Heart left ventricle (tissue), 16 donors: ENCODE measurements around the gene MEI1. TPM values are rescaled to one million over a fixed set of nuclear protein-coding genes. Genes with fewer than 3 reads are reported as not detected.
A peak's percentile ranks its signal among the peaks of the same experiment; 100 is the strongest.

Source experiments
- ATAC-seq, 4 donors: fragments of 200-7000 bp; cut with Tn5 transposase; one replicate each; pipeline ENCODE4 v1.9.1; 2020 to 2022; ENCODE audit warnings: moderate library complexity in 4 of 4, mild to moderate bottlenecking in 3 of 4, moderate number of reproducible peaks in 1 of 4
- DNase-seq, 5 donors: peaks; one replicate each; pipeline ENCODE4 v3.0.0-alpha.2; 2020
- H3K27ac ChIP-seq, 12 donors: fragments of 200-600 bp; sonication (generic) in 4 of 12; one replicate each; pipeline versions ENCODE4 v1.5.0 to v1.8.0; 2016 to 2022; ENCODE audit warnings: mild to moderate bottlenecking in 2 of 12
- H3K27me3 ChIP-seq, 9 donors: fragments of 200-600 bp; sonication (generic) in 2 of 9; one replicate each; pipeline versions ENCODE4 v1.5.1 to v1.8.0; 2016 to 2022; ENCODE audit warnings: mild to moderate bottlenecking in 3 of 9
- H3K36me3 ChIP-seq, 9 donors: fragments of 200-600 bp; sonication (generic) in 2 of 9; one replicate each; pipeline versions ENCODE4 v1.5.0 to v1.8.0; 2018 to 2022; ENCODE audit warnings: mild to moderate bottlenecking in 2 of 9
- H3K4me1 ChIP-seq, 12 donors: fragments of 200-600 bp; sonication (generic) in 4 of 12; one replicate each; pipeline versions ENCODE4 v1.5.0 to v1.8.0; 2016 to 2022; ENCODE audit warnings: mild to moderate bottlenecking in 3 of 12
- H3K4me3 ChIP-seq, 12 donors: fragments of 200-600 bp; sonication (generic) in 4 of 12; one replicate each; pipeline versions ENCODE4 v1.5.0 to v1.8.0; 2017 to 2022; ENCODE audit warnings: mild to moderate bottlenecking in 9 of 12, moderate library complexity in 4 of 12
- H3K9me3 ChIP-seq, 12 donors: fragments of 200-600 bp; sonication (generic) in 4 of 12; one replicate each; pipeline versions ENCODE4 v1.5.0 to v1.8.0; 2016 to 2022; ENCODE audit warnings: mild to moderate bottlenecking in 1 of 12
- POLR2A ChIP-seq, 2 donors: fragments of 450-650 bp; IDR thresholded peaks; one replicate each; pipeline ENCODE4 v1.6.1; 2017; ENCODE audit warnings: antibody characterized with exemption in 2 of 2, mild to moderate bottlenecking in 2 of 2, moderate library complexity in 2 of 2
- WGBS, 4 donors: extraction: QIAGEN DNeasy Blood & Tissue Kit in 2 of 4; methylation state at CpG; one replicate each; pipeline versions ENCODE4 v1.1.5 to v1.1.7; 2013 to 2018; 5-methylcytosine and 5-hydroxymethylcytosine counted together
- intact Hi-C, 10 donors: fragments of 100-400 bp; cut with DNase I; formaldehyde crosslinking; loops; one replicate each; pipeline versions ENCODE4 v1.11.1 to v1.14.2; 2022
- polyA plus RNA-seq, 2 donors: library from polyadenylated mRNA; stranded (reverse); fragments of 200-250 nt; gene quantifications; one replicate each; pipeline ENCODE4 v1.2.3, GENCODE V29; 2013
- total RNA-seq, 9 donors: library from RNA; depleted of rRNA in 2 of 9; stranded (reverse); fragments of >200 nt in 2 of 9; fragmentation: NEBNext Ultra II Directional in 3 of 9; extraction: Animal tissue kit (Norgen Biotek cat#: 25700) in 3 of 9; gene quantifications; one replicate each; pipeline versions ENCODE4 v1.1.0 to v1.2.4, GENCODE V29; 2016 to 2023
- TF ChIP-seq, protein P1 (sequence below), 12 donors: fragments of 200-600 bp; sonication (generic) in 4 of 12; IDR thresholded peaks; one replicate each; pipeline versions ENCODE4 v1.5.0 to v1.8.0; 2018 to 2022; ENCODE audit warnings: antibody characterized with exemption in 12 of 12, mild to moderate bottlenecking in 5 of 12
- donor health status: ischemic (EF 13 %, LVEDD 7.1; RV severe dilation, severe dysfunction).
- donor health status: healthy with polysubstance abuse.
- donor health status: DM: no; HTN: yes; CAD: no.
- donor health status: DM: no; HTN: no; CAD: no.
- donor health status: ischemic (EF 25% LVEDD 6.9; RV normal size, moderate dysfunction).
- donor health status: ischemic (EF 25% LVEDD 5.7; RV mildly dilated, moderate dysfunction).
- donor health status: healthy.
- donor health status: DM: yes; HTN: yes; CAD: no.
- donor health status: ischemic (EF 35%, LVEDD 5.7; RV mildly dilated, moderate dysfunction).
- donor health status: nonischemic (EF 11% LVEDD 7.7; RV severe dilation, severe dysfunction).
- donor health status: DM: yes; HTN: yes; CAD: no.
- donor health status: PGD.
- donor health status: ischemic (EF 29% LVEDD 5.4; RV normal size, mild dysfunction).
- donor health status: nonischemic (EF 23%, LVEDD 6.1; RV moderate dilation, normal function).

Gene MEI1
- total and polyA plus RNA-seq, 11 donors: 0.23 to 2.3 (median 0.54) TPM; not detected in 4

DNA sequence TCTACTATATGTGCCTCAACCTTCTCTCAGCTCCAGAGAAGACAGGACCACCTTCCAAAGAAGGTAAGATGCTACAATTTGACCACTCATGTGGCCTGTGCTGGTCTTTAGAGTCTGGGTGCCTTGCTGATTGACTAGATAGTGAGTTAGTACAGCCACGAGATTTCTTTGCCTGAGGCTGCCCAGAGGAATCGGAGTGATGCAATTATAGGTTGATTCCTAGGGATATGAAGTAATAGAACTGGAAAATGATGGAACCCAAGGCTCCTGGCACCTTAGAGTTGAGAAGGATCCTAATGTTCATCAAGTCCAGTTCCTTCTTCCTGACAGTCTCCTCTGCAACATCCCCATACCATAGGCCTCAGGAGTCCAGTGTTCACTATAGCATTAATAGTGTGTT, 54.7 kb downstream of the MEI1 start:
- TF ChIP-seq, protein P1, sequence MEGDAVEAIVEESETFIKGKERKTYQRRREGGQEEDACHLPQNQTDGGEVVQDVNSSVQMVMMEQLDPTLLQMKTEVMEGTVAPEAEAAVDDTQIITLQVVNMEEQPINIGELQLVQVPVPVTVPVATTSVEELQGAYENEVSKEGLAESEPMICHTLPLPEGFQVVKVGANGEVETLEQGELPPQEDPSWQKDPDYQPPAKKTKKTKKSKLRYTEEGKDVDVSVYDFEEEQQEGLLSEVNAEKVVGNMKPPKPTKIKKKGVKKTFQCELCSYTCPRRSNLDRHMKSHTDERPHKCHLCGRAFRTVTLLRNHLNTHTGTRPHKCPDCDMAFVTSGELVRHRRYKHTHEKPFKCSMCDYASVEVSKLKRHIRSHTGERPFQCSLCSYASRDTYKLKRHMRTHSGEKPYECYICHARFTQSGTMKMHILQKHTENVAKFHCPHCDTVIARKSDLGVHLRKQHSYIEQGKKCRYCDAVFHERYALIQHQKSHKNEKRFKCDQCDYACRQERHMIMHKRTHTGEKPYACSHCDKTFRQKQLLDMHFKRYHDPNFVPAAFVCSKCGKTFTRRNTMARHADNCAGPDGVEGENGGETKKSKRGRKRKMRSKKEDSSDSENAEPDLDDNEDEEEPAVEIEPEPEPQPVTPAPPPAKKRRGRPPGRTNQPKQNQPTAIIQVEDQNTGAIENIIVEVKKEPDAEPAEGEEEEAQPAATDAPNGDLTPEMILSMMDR (IDR thresholded peaks at IDR 0.05): no peak
- no peak for TF ChIP-seq POLR2A (IDR thresholded peaks at IDR 0.05)
- 44 to 50% (median 46%) methylated on average over 2 of the region's 2 CpGs for WGBS, 4 donors
- no peak overlapping the region for H3K27ac ChIP-seq
- DNase-seq (no peak), ATAC-seq (no peak)
- H3K4me3 ChIP-seq: no peak overlapping the region
- H3K4me1 ChIP-seq: no peaks in the 10 kb centered on the region
- H3K9me3 ChIP-seq: no peaks in the 10 kb centered on the region
- H3K36me3 ChIP-seq: no peaks in the 10 kb centered on the region
- intact Hi-C loops: no loop called here
- peaks cover 0 to 4% (median 0%) of the 10 kb centered on the region in 9 donors for H3K27me3 ChIP-seq

DNA sequence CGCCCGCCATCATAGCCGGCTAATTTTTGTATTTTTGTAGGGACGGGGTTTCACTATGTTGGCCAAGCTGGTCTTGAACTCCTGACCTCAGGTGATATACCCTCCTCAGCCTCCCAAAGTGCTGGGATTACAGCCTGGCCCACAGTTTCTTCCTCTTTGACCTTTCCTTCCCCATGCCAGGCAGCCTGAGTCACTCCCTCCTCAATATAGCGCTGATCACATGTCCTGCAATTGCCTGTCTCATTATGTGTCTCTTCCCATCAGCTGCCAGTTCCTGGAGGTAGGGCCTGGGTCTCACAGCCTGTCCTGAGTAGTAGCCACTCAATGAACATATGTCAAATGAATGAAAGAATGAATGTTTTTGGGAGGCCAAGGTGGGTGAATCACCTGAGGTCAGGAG, 58.2 kb downstream of the MEI1 start:
- Histone ChIP-seq H3K27me3 (no peaks in the 10 kb centered on the region), H3K4me3 (no peak overlapping the region), H3K9me3 (no peaks in the 10 kb centered on the region), H3K36me3 (no peaks in the 10 kb centered on the region), H3K4me1 (no peaks in the 10 kb centered on the region), H3K27ac (no peak overlapping the region)
- WGBS, 4 donors: 91 to 97% (median 93%) methylated on average over 5 of the region's 5 CpGs
- TF ChIP-seq, protein P1 (IDR thresholded peaks at IDR 0.05): no peak
- TF ChIP-seq POLR2A (IDR thresholded peaks at IDR 0.05): no peak
- no peak for ATAC-seq
- intact Hi-C loops: no loop called here
- DNase-seq: no peak

DNA sequence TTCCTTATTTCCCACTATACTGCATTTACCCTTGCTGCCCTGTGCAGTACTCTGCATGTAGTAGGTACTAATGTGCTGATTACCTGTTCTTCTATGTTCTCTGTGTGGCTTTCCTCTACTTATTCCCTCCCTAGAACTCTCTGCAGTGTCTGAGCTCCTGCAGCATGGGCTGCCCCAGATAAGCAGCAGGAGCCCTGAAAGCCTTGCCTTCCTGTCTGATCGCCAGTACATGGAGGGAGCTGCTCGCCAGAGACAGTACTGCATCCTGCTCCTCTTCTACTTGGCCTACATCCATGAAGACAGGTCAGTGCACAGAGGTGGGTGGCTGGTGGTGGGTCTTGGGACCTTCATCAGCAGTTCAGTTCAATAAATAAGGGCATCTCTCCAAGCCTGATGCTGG, 58.9 kb downstream of the MEI1 start:
- H3K27ac ChIP-seq: no peak overlapping the region
- no peaks in the 10 kb centered on the region for H3K4me1 ChIP-seq
- DNase-seq: no peak
- H3K36me3 ChIP-seq: no peaks in the 10 kb centered on the region
- no peak for TF ChIP-seq POLR2A (IDR thresholded peaks at IDR 0.05)
- TF ChIP-seq, protein P1 (IDR thresholded peaks at IDR 0.05): no peak
- no peaks in the 10 kb centered on the region for H3K9me3 ChIP-seq
- ATAC-seq: no peak
- intact Hi-C loops: no loop called here
- H3K27me3 ChIP-seq: no peaks in the 10 kb centered on the region
- no peak overlapping the region for H3K4me3 ChIP-seq
- WGBS, 4 donors: 53 to 79% (median 69%) methylated on average over 2 of the region's 2 CpGs

DNA sequence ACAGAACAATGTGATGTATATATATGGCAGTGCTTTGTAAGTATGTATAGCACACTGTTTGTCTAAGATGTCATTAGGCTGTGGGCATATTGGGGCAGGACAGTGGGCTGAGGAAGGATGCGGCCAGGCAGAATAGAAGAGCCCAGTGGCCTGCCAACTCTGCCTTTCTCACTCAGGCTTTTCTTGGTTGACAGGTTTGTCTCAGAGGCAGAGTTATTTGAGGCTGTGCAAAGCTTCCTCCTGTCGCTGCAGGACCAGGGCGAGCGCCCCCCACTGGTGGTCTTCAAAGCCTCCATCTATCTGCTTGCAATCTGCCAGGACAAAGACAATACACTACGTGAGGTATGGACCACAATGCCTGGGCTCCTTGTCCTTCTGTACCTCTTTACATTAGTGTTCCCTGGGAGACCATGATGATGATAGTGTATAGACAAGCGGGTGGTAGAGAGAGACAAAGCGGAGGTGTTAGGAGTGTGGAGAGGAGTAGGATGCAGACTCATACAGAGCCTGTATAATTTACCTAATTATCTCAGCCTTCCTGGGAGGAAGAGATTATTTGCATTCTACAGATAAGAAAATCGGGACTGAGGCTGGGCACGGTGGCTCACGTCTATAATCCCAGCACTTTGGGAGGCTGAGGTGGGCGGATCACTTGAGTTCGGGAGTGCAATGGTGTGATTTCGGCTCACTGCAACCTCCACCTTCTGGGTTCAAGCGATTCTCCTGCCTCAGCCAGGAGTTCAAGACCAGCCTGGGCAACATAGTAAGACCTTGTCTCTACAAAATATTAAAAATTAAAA, 63.9 kb downstream of the MEI1 start:
- Histone ChIP-seq H3K27me3 (no peaks in the 10 kb centered on the region), H3K27ac (no peak overlapping the region), H3K9me3 (no peaks in the 10 kb centered on the region), H3K36me3 (no peaks in the 10 kb centered on the region), H3K4me3 (no peak overlapping the region), H3K4me1 (no peaks in the 10 kb centered on the region)
- DNase-seq (no peak), ATAC-seq (no peak)
- intact Hi-C loops: loop anchor here in 1 of 10 donors (10.0 kb wide), 1 partner anchor 342 kb away; no protein-coding TSS in a partner anchor
- WGBS, 4 donors: 53 to 56% (median 55%) methylated on average over 11 to 14 of the region's 14 CpGs
- TF ChIP-seq, protein P1 (IDR thresholded peaks at IDR 0.05): peak in 8 of 12 donors; percentile 7 to 32 (median 24)
- no peak for TF ChIP-seq POLR2A (IDR thresholded peaks at IDR 0.05)
